ENCODE results near the gene MORN4.

Gene MORN4

DNA sequence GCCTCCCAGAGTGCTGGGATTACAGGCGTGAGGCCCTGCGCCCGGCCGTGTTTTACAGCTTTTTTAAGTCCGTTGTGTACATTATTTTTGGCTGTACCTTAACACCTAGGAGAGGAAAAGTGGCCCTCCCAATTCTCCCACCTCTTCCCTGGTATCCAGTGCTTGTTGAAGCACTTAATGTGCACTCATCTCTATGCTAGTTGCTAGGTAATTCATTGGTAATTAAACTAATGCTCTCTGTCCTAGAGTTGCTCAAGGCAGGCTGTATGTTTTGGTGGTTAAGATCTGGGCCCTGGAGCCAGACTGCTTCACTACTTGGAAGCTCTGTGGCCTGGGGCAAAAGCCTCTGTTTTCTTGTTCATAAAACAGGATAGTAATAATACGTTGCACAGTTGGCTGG lies 34.2 kb upstream of the MORN4 start:
- H4K91ac ChIP-seq (ENCODE audit: low read depth, low read length, poor library complexity): no peak overlapping the region
- no peak overlapping the region for H2BK12ac ChIP-seq (ENCODE audit: low read length)
- no peak overlapping the region for H3K18ac ChIP-seq (ENCODE audit: low read length)
- no peak overlapping the region for H2BK5ac ChIP-seq (ENCODE audit: low read length)
- H2BK120ac ChIP-seq (ENCODE audit: low read depth, low read length): no peak overlapping the region
- H3K9me3 ChIP-seq (replicated peaks in 1 of 2; ENCODE audit: control insufficient read depth in 2 of 2, insufficient read depth in 1 of 2, low read depth in 1 of 2, low read length in 2 of 2): no peaks in the 10 kb centered on the region
- no peak overlapping the region for H4K8ac ChIP-seq (ENCODE audit: low read depth, low read length)
- no CpG with 5 or more reads among the region's 6 CpGs for WGBS, 2 donors (ENCODE audit: extremely low coverage in 2 of 2, insufficient read length in 2 of 2, insufficient replicate concordance in 1 of 2)
- peaks cover 0 to 2% (median 0%) of the 10 kb centered on the region in 3 experiments for H3K27me3 ChIP-seq (ENCODE audit: control insufficient read depth in 3 of 3, insufficient read depth in 3 of 3, low read depth in 1 of 3, low read length in 3 of 3)
- H3K9ac ChIP-seq (ENCODE audit: low read depth, low read length, poor library complexity): no peak overlapping the region
- no peak overlapping the region for H3K4me2 ChIP-seq (ENCODE audit: insufficient read depth, low read length, poor library complexity, severe bottlenecking)
- peaks cover 22 to 85% of the 10 kb centered on the region in 2 donors for H3K36me3 ChIP-seq (replicated peaks in 1 of 2; ENCODE audit: control insufficient read depth in 2 of 2, insufficient read depth in 2 of 2, low read length in 2 of 2)
- H3K27ac ChIP-seq (replicated peaks; ENCODE audit: low read length): no peak overlapping the region
- H3K14ac ChIP-seq (ENCODE audit: low read length): no peak overlapping the region
- H3K79me1 ChIP-seq (ENCODE audit: low read depth, low read length): no peaks in the 10 kb centered on the region
- no peak overlapping the region for H3K4me3 ChIP-seq (ENCODE audit: low read length in 2 of 2)
- H3K4me1 ChIP-seq (ENCODE audit: control insufficient read depth in 2 of 2, insufficient read depth in 1 of 2, low read depth in 1 of 2, low read length in 2 of 2): peaks cover 0 to 2% of the 10 kb centered on the region in 2 donors
- H2AFZ ChIP-seq (ENCODE audit: low read length): no peak overlapping the region
- no peak overlapping the region for H3K4ac ChIP-seq (ENCODE audit: low read length)
- no peak for DNase-seq (ENCODE audit: low spot score)
- H2BK15ac ChIP-seq (ENCODE audit: low read length): no peak overlapping the region
- no peak overlapping the region for H2AK5ac ChIP-seq (ENCODE audit: low read depth, low read length)
- H3K23ac ChIP-seq (ENCODE audit: low read depth, low read length, poor library complexity): no peak overlapping the region

DNA sequence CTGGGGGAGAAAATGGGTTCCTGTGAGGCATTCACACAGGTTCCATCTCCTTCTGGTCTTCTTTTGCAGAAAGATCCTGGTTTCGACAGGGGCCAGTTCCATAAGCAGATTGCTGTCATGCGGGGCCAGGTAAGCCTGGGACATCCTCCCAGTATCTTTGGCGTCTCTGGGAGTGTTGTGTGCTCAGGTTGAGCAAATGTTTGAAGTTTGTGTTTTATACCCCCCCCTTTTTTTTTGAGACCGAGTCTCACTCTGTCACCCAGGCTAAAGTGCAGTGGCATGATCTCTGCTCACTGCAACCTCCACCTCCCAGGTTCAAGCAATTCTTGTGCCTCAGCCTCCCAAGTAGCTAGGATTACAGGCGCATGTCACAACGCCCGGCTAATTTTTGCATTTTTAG lies 33.7 kb upstream of the MORN4 start:
- Histone ChIP-seq H3K79me1 (ENCODE audit: low read depth, low read length) (no peaks in the 10 kb centered on the region), H3K14ac (ENCODE audit: low read length) (no peak overlapping the region), H3K9ac (ENCODE audit: low read depth, low read length, poor library complexity) (no peak overlapping the region), H3K4me3 (ENCODE audit: low read length in 2 of 2) (no peak overlapping the region), H3K9me3 (replicated peaks in 1 of 2; ENCODE audit: control insufficient read depth in 2 of 2, insufficient read depth in 1 of 2, low read depth in 1 of 2, low read length in 2 of 2) (no peaks in the 10 kb centered on the region), H3K27ac (replicated peaks; ENCODE audit: low read length) (no peak overlapping the region), H2BK120ac (ENCODE audit: low read depth, low read length) (no peak overlapping the region), H3K4me1 (ENCODE audit: control insufficient read depth in 2 of 2, insufficient read depth in 1 of 2, low read depth in 1 of 2, low read length in 2 of 2) (peaks cover 0 to 2% of the 10 kb centered on the region in 2 donors), H3K4me2 (ENCODE audit: insufficient read depth, low read length, poor library complexity, severe bottlenecking) (no peak overlapping the region), H2AFZ (ENCODE audit: low read length) (no peak overlapping the region), H2BK12ac (ENCODE audit: low read length) (no peak overlapping the region), H3K27me3 (ENCODE audit: control insufficient read depth in 3 of 3, insufficient read depth in 3 of 3, low read depth in 1 of 3, low read length in 3 of 3) (peaks cover 0 to 2% (median 0%) of the 10 kb centered on the region in 3 experiments), H2AK5ac (ENCODE audit: low read depth, low read length) (no peak overlapping the region), H3K18ac (ENCODE audit: low read length) (no peak overlapping the region), H3K23ac (ENCODE audit: low read depth, low read length, poor library complexity) (no peak overlapping the region), H2BK5ac (ENCODE audit: low read length) (no peak overlapping the region), H3K36me3 (replicated peaks in 1 of 2; ENCODE audit: control insufficient read depth in 2 of 2, insufficient read depth in 2 of 2, low read length in 2 of 2) (peaks cover 22 to 86% of the 10 kb centered on the region in 2 donors), H2BK15ac (ENCODE audit: low read length) (no peak overlapping the region), H4K91ac (ENCODE audit: low read depth, low read length, poor library complexity) (no peak overlapping the region), H3K4ac (ENCODE audit: low read length) (no peak overlapping the region), H4K8ac (ENCODE audit: low read depth, low read length) (no peak overlapping the region)
- no CpG with 5 or more reads among the region's 7 CpGs for WGBS, 2 donors (ENCODE audit: extremely low coverage in 2 of 2, insufficient read length in 2 of 2, insufficient replicate concordance in 1 of 2)
- DNase-seq (ENCODE audit: low spot score): no peak

DNA sequence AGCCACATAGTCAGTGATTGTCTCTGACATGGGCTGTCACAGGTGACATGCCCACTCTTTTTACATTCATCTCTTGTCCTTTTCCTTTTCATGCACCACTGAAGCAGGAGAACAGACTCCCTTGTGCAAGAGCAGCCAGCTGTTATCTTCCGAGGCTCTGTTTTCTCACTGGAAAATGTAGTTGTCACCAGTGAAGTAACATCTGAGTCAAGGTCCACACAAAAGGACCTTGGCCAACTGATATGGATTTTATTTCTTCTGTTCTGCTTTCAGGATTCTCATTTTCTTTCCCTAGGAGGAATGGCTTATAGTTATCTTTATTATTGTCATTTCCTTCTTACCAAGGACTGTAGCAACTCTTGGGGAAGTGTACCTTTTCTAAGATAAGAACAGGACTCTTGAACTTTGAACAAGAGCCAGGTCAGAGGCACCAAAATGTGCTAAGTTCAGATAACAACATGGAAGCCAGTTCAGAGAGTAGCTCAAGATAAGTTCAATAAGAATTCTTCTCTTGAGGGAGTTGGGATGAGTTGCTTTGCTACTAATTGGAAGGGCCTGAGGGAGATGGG lies 31.1 kb upstream of the MORN4 start:
- H3K4me1 ChIP-seq (ENCODE audit: control insufficient read depth in 2 of 2, insufficient read depth in 1 of 2, low read depth in 1 of 2, low read length in 2 of 2): peaks cover 0 to 2% of the 10 kb centered on the region in 2 donors
- H3K18ac ChIP-seq (ENCODE audit: low read length): no peak overlapping the region
- H4K8ac ChIP-seq (ENCODE audit: low read depth, low read length): no peak overlapping the region
- H3K27ac ChIP-seq (replicated peaks; ENCODE audit: low read length): no peak overlapping the region
- no peak overlapping the region for H2BK120ac ChIP-seq (ENCODE audit: low read depth, low read length)
- H3K4me3 ChIP-seq (ENCODE audit: low read length in 2 of 2): no peak overlapping the region
- H2BK12ac ChIP-seq (ENCODE audit: low read length): no peak overlapping the region
- H4K91ac ChIP-seq (ENCODE audit: low read depth, low read length, poor library complexity): no peak overlapping the region
- H2AK5ac ChIP-seq (ENCODE audit: low read depth, low read length): no peak overlapping the region
- H3K23ac ChIP-seq (ENCODE audit: low read depth, low read length, poor library complexity): peak overlapping the region; percentile 73
- peaks cover 0 to 2% (median 0%) of the 10 kb centered on the region in 3 experiments for H3K27me3 ChIP-seq (ENCODE audit: control insufficient read depth in 3 of 3, insufficient read depth in 3 of 3, low read depth in 1 of 3, low read length in 3 of 3)
- no peak overlapping the region for H2BK15ac ChIP-seq (ENCODE audit: low read length)
- H3K14ac ChIP-seq (ENCODE audit: low read length): no peak overlapping the region
- H2BK5ac ChIP-seq (ENCODE audit: low read length): no peak overlapping the region
- no peak for DNase-seq (ENCODE audit: low spot score)
- no peaks in the 10 kb centered on the region for H3K79me1 ChIP-seq (ENCODE audit: low read depth, low read length)
- no peak overlapping the region for H3K4me2 ChIP-seq (ENCODE audit: insufficient read depth, low read length, poor library complexity, severe bottlenecking)
- no peak overlapping the region for H2AFZ ChIP-seq (ENCODE audit: low read length)
- no peak overlapping the region for H3K9ac ChIP-seq (ENCODE audit: low read depth, low read length, poor library complexity)
- H3K9me3 ChIP-seq (replicated peaks in 1 of 2; ENCODE audit: control insufficient read depth in 2 of 2, insufficient read depth in 1 of 2, low read depth in 1 of 2, low read length in 2 of 2): no peaks in the 10 kb centered on the region
- no CpG with 5 or more reads among the region's 1 CpG for WGBS, 2 donors (ENCODE audit: extremely low coverage in 2 of 2, insufficient read length in 2 of 2, insufficient replicate concordance in 1 of 2)
- no peak overlapping the region for H3K4ac ChIP-seq (ENCODE audit: low read length)
- H3K36me3 ChIP-seq (replicated peaks in 1 of 2; ENCODE audit: control insufficient read depth in 2 of 2, insufficient read depth in 2 of 2, low read length in 2 of 2): peaks cover 19 to 76% of the 10 kb centered on the region in 2 donors

DNA sequence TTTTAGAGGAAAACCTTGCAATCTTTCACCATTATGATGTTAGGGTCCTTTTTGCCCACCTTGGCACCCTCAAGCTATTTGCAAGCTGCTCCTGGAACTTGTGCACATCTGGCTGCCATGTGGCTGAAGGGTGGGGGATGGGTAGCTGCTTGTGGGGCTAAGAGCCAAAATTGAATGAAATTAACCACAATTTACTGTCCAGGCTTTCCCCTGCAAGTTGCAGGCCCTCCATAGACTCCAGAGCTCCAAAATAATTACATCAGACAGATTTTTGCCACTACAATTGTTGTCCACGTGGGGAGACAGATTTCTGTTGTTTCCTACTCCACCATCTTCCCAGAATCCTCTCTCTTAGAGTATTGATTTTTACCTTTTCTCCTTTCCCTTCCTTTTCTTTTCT lies 26.3 kb upstream of the MORN4 start:
- Histone ChIP-seq H3K9ac (ENCODE audit: low read depth, low read length, poor library complexity) (no peak overlapping the region), H3K4ac (ENCODE audit: low read length) (no peak overlapping the region), H3K4me1 (ENCODE audit: control insufficient read depth in 2 of 2, insufficient read depth in 1 of 2, low read depth in 1 of 2, low read length in 2 of 2) (peaks cover 0 to 2% of the 10 kb centered on the region in 2 donors), H3K27me3 (ENCODE audit: control insufficient read depth in 3 of 3, insufficient read depth in 3 of 3, low read depth in 1 of 3, low read length in 3 of 3) (no peaks in the 10 kb centered on the region), H2BK5ac (ENCODE audit: low read length) (no peak overlapping the region), H3K27ac (replicated peaks; ENCODE audit: low read length) (no peak overlapping the region), H3K79me1 (ENCODE audit: low read depth, low read length) (no peaks in the 10 kb centered on the region), H3K4me3 (ENCODE audit: low read length in 2 of 2) (no peak overlapping the region), H4K8ac (ENCODE audit: low read depth, low read length) (no peak overlapping the region), H3K14ac (ENCODE audit: low read length) (no peak overlapping the region), H2BK120ac (ENCODE audit: low read depth, low read length) (no peak overlapping the region), H4K91ac (ENCODE audit: low read depth, low read length, poor library complexity) (no peak overlapping the region), H3K18ac (ENCODE audit: low read length) (no peak overlapping the region), H2BK12ac (ENCODE audit: low read length) (no peak overlapping the region), H2AK5ac (ENCODE audit: low read depth, low read length) (no peak overlapping the region), H2BK15ac (ENCODE audit: low read length) (no peak overlapping the region), H3K4me2 (ENCODE audit: insufficient read depth, low read length, poor library complexity, severe bottlenecking) (no peak overlapping the region), H2AFZ (ENCODE audit: low read length) (no peak overlapping the region), H3K23ac (ENCODE audit: low read depth, low read length, poor library complexity) (no peak overlapping the region), H3K9me3 (replicated peaks in 1 of 2; ENCODE audit: control insufficient read depth in 2 of 2, insufficient read depth in 1 of 2, low read depth in 1 of 2, low read length in 2 of 2) (no peaks in the 10 kb centered on the region), H3K36me3 (replicated peaks in 1 of 2; ENCODE audit: control insufficient read depth in 2 of 2, insufficient read depth in 2 of 2, low read length in 2 of 2) (peaks cover 15 to 82% of the 10 kb centered on the region in 2 donors)
- no CpG with 5 or more reads among the region's 1 CpG for WGBS, 2 donors (ENCODE audit: extremely low coverage in 2 of 2, insufficient read length in 2 of 2, insufficient replicate concordance in 1 of 2)
- no peak for DNase-seq (ENCODE audit: low spot score)

All from neuronal stem cell (in vitro differentiated cells).